ENCODE results near the gene OSBPL2.

The OSBPL2 gene

DNA sequence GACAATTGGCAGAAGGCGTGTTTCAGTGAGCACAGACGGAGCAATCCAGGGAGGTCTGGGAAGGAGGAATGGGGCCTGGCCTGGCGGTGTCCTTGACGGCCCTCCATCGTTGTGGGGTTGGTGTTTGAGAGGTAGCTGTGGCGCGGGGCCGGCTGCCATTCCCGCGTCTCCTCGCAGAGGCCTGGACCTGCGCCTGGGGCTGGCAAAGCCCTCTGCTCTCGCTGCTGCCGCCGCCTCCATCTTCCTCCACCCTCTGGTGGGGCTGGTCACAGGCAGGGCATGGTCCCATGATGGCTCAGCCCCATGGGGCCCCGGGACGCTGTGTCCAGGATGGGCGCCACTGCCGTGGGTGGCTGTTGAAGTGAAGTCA lies 7.6 kb downstream of the OSBPL2 start:
- H3K4me3 ChIP-seq (ENCODE audit: control insufficient read depth, low read depth, low read length), result no peak overlapping the region
- no peak for DNase-seq (ENCODE audit: low read depth)
- no peak for TF ChIP-seq CTCF (conservative IDR thresholded peaks at IDR 0.05; ENCODE audit: control insufficient read depth, insufficient read depth, low read depth, low read length)

DNA sequence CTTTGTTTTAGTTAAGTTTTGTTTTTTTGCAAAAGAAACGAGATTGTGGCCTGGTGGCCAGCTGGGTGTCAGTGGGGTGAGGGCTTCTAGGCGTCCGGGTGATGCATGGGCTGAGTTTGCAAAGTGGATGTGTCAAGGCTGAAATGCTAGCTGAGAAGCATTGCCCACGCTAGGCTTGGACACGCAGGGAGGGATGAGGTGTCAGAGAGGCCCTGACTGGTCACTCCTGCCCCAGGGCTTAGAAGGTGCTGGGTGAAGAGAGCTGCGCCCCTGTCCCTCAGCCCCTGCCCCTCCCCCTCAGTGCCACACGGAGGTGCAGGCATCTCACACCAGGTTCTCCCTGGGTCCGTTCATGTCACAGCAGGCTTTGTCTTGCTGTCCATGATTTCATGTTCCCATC lies 8.1 kb downstream of the OSBPL2 start:
- TF ChIP-seq CTCF (conservative IDR thresholded peaks at IDR 0.05; ENCODE audit: control insufficient read depth, insufficient read depth, low read depth, low read length), result no peak
- H3K4me3 ChIP-seq (ENCODE audit: control insufficient read depth, low read depth, low read length), result no peak overlapping the region

GRCh38 chr20:62246872-62247652 lies 8.7 kb downstream of the OSBPL2 start:
- no peak overlapping the region for H3K4me3 ChIP-seq (ENCODE audit: control insufficient read depth, low read depth, low read length)
- DNase-seq (ENCODE audit: low read depth), result no peak
- no peak for TF ChIP-seq CTCF (conservative IDR thresholded peaks at IDR 0.05; ENCODE audit: control insufficient read depth, insufficient read depth, low read depth, low read length)

More for the DNA sequence above, 8.1 kb downstream of the OSBPL2 start:
- no peak for DNase-seq (ENCODE audit: low read depth)

DNA sequence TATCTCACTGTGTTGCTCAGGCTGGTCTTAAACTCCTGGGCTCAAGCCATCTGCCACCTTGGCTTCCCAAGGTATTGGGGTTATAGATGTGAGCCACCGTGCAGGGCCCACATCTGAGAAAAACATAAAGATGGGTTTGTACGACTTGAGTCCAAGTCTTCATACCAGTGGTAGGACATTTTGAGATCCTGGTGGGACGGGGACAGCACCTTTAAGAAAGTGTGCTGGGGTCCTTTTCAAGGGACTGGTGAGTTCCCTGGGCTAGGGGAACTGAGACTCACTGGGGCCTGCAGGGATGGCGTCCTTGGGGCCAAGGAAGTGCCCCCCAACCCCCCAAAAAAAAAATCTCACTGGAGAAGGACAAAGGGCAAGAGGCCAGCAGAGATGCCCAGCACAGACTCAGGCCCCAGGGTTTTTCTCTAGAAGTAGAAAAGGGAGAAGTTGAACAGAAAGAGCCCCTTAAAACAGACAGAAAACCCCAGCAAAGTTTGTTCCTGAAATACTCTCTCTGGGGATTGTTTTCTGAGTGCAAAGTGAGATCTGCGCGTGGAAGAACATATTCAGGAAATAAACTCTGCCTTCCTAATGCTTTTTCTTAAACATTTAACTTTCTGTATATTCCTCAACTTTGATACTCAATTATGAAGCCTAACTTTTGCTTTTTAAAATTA lies 10.7 kb downstream of the OSBPL2 start:
- no peak overlapping the region for H3K4me3 ChIP-seq (ENCODE audit: control insufficient read depth, low read depth, low read length)
- no peak for DNase-seq (ENCODE audit: low read depth)
- no peak for TF ChIP-seq CTCF (conservative IDR thresholded peaks at IDR 0.05; ENCODE audit: control insufficient read depth, insufficient read depth, low read depth, low read length)

GRCh38 chr20:62252342-62252966 lies 14.1 kb downstream of the OSBPL2 start:
- no peak for TF ChIP-seq CTCF (conservative IDR thresholded peaks at IDR 0.05; ENCODE audit: control insufficient read depth, insufficient read depth, low read depth, low read length)
- no peak overlapping the region for H3K4me3 ChIP-seq (ENCODE audit: control insufficient read depth, low read depth, low read length)
- DNase-seq (ENCODE audit: low read depth), result peak; percentile 48

DNA sequence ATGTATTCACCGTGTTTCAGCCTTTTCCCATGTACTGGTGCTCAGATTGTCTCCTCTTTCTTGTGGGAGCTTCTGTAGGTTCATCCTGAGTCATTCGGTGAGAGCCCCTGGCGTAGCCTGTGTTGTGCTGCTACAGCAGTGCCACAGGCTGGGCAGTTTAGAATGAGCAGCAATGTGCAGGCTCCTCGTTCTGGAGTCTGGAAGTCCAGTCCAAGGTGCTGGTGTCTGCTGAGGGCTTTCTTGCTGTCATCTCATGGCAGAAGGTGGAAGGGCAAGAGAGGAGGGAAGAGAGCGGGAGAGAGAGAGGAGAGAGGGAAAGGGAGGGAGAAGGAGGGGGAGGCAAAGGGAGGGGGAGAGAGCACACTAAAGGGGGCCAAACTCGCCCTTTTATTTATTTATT lies 15.1 kb downstream of the OSBPL2 start:
- no peak overlapping the region for H3K4me3 ChIP-seq (ENCODE audit: control insufficient read depth, low read depth, low read length)
- no peak for TF ChIP-seq CTCF (conservative IDR thresholded peaks at IDR 0.05; ENCODE audit: control insufficient read depth, insufficient read depth, low read depth, low read length)
- no peak for DNase-seq (ENCODE audit: low read depth)
